IMR-90 (cell line): ENCODE measurements around the gene QSER1. TPM values are rescaled to one million over a fixed set of nuclear protein-coding genes. Genes with fewer than 3 reads are reported as not detected.

Source experiments
- ATAC-seq: fragments of 200-7000 bp; cut with Tn5 transposase; 2 replicates; pipeline ENCODE4 v1.9.1; 2020; ENCODE audit warnings: low read depth, mild to moderate bottlenecking, moderate library complexity
- BruUV-seq: library from RNA; stranded (reverse); fragments of 400-500 nt; replicated peaks from 2 replicates; lab custom pipeline; 2021; lab: Mats Ljungman, UMichigan
- CTCF ChIA-PET: fragments of 300-600 bp; formaldehyde crosslinking; extraction: SDS; loops from one replicate; lab custom pipeline; 2021; ENCODE audit warnings: antibody characterized with exemption; lab: Yijun Ruan, JAX
- POLR2A ChIA-PET: fragments of 300-600 bp; sonication (Branson Sonifier 250); formaldehyde crosslinking; loops from one replicate; lab custom pipeline; 2022; ENCODE audit warnings: antibody characterized with exemption; ENCODE audit not compliant: unreplicated experiment; lab: Charles Lee
- DNase-seq: peaks from one replicate; pipeline ENCODE4 v3.0.0; 2013
- H2AFZ ChIP-seq: replicated peaks from 2 replicates; pipeline ENCODE3; 2013; ENCODE audit warnings: low read length, mild to moderate bottlenecking; ENCODE audit not compliant: poor library complexity
- H2AK5ac ChIP-seq: 2 replicates; pipeline ENCODE4 v1.6.1; 2013; ENCODE audit warnings: low read depth, low read length, inconsistent platforms
- H2AK9ac ChIP-seq: replicated peaks from 2 replicates; pipeline ENCODE3; 2013; ENCODE audit warnings: mild to moderate bottlenecking, low read depth, low read length, moderate library complexity; ENCODE audit not compliant: poor library complexity
- H2BK120ac ChIP-seq: 2 replicates; pipeline ENCODE4 v1.6.1; 2013; ENCODE audit warnings: low read depth, low read length, inconsistent platforms
- H2BK15ac ChIP-seq: 3 replicates; pipeline ENCODE4 v1.6.1; 2013; ENCODE audit warnings: low read depth, low read length, inconsistent platforms
- H2BK20ac ChIP-seq: 2 replicates; pipeline ENCODE4 v1.6.1; 2013; ENCODE audit warnings: low read depth, mild to moderate bottlenecking, inconsistent platforms, low read length, moderate library complexity
- H2BK5ac ChIP-seq: 2 replicates; pipeline ENCODE4 v1.6.1; 2013; ENCODE audit warnings: mild to moderate bottlenecking, low read depth, low read length, inconsistent platforms; ENCODE audit not compliant: poor library complexity, severe bottlenecking
- H3K14ac ChIP-seq: replicated peaks from 2 replicates; pipeline ENCODE4 v1.6.1; 2013; ENCODE audit warnings: low read depth, low read length, inconsistent platforms
- H3K18ac ChIP-seq: 2 replicates; pipeline ENCODE4 v1.6.1; 2013; ENCODE audit warnings: low read depth, low read length, control low read depth
- H3K23ac ChIP-seq: 2 replicates; pipeline ENCODE4 v1.6.1; 2013; ENCODE audit warnings: low read depth, low read length, inconsistent platforms
- H3K27ac ChIP-seq: 2 replicates; pipeline ENCODE4 v1.5.1; 2013; ENCODE audit warnings: mild to moderate bottlenecking, control low read depth, low read length; ENCODE audit not compliant: insufficient read depth
- H3K27me3 ChIP-seq: 2 replicates; pipeline ENCODE4 v1.6.1; 2013; ENCODE audit warnings: low read length; ENCODE audit not compliant: control insufficient read depth, insufficient read depth
- H3K36me3 ChIP-seq: 2 replicates; pipeline ENCODE4 v1.6.1; 2013; ENCODE audit warnings: low read length, mixed read lengths; ENCODE audit not compliant: control insufficient read depth, insufficient read depth
- H3K4ac ChIP-seq: 2 replicates; pipeline ENCODE4 v1.6.1; 2013; ENCODE audit warnings: low read depth, low read length, inconsistent platforms
- H3K4me1 ChIP-seq: 2 replicates; pipeline ENCODE4 v1.6.1; 2013; ENCODE audit warnings: low read length, mixed read lengths; ENCODE audit not compliant: control insufficient read depth, insufficient read depth
- H3K4me2 ChIP-seq: 2 replicates; pipeline ENCODE4 v1.6.1; 2013; ENCODE audit warnings: low read depth, mild to moderate bottlenecking, control low read depth, low read length, moderate library complexity
- H3K4me3 ChIP-seq: 2 replicates; pipeline ENCODE4 v1.5.1; 2013; ENCODE audit warnings: low read depth, mild to moderate bottlenecking, control low read depth, low read length, moderate library complexity; ENCODE audit not compliant: insufficient read depth
- H3K56ac ChIP-seq: 2 replicates; pipeline ENCODE4 v1.6.1; 2013; ENCODE audit warnings: low read length, inconsistent platforms; ENCODE audit not compliant: insufficient read depth; ENCODE audit errors: extremely low read depth
- H3K79me1 ChIP-seq, 2 experiments: 2 replicates each; pipeline ENCODE4 v1.6.1; 2013; ENCODE audit warnings: low read length in 2 of 2, inconsistent platforms in 1 of 2, low read depth in 1 of 2
- H3K9ac ChIP-seq: 2 replicates; pipeline ENCODE4 v1.6.1; 2013; ENCODE audit warnings: low read depth, low read length, control low read depth
- H3K9me1 ChIP-seq: 2 replicates; pipeline ENCODE4 v1.6.1; 2013; ENCODE audit warnings: low read length, inconsistent platforms; ENCODE audit not compliant: insufficient read depth
- H3K9me3 ChIP-seq: 2 replicates; pipeline ENCODE4 v1.6.1; 2013; ENCODE audit warnings: low read length; ENCODE audit not compliant: control insufficient read depth, insufficient read depth
- H4K20me1 ChIP-seq: 2 replicates; pipeline ENCODE4 v1.6.1; 2013; ENCODE audit warnings: low read length, inconsistent platforms; ENCODE audit not compliant: insufficient read depth
- H4K5ac ChIP-seq: 2 replicates; pipeline ENCODE4 v1.6.1; 2013; ENCODE audit warnings: mild to moderate bottlenecking, low read depth, low read length, control low read depth
- H4K8ac ChIP-seq, 2 experiments: 2 replicates each; pipeline ENCODE4 v1.6.1; 2013; ENCODE audit warnings: low read depth in 2 of 2, low read length in 2 of 2, control low read depth in 1 of 2, inconsistent platforms in 1 of 2
- H4K91ac ChIP-seq: 2 replicates; pipeline ENCODE4 v1.6.1; 2013; ENCODE audit warnings: low read depth, low read length, inconsistent platforms; ENCODE audit not compliant: insufficient read depth
- CEBPB ChIP-seq: IDR thresholded peaks from 2 replicates; pipeline ENCODE4 v1.6.1; 2012; ENCODE audit warnings: low read depth, low read length, improper control_type of control experiment
- MAZ ChIP-seq: IDR thresholded peaks from 2 replicates; pipeline ENCODE4 v1.6.1; 2012; ENCODE audit warnings: low read depth, mild to moderate bottlenecking, low read length, improper control_type of control experiment, moderate library complexity, borderline replicate concordance
- NFE2L2 ChIP-seq: fragments of 150-350 bp; IDR thresholded peaks from 2 replicates; pipeline ENCODE4 v1.6.1; 2016; ENCODE audit warnings: low read depth, mild to moderate bottlenecking, low read length
- RCOR1 ChIP-seq: IDR thresholded peaks from 2 replicates; pipeline ENCODE4 v1.6.1; 2012; ENCODE audit warnings: mild to moderate bottlenecking, low read length, improper control_type of control experiment; ENCODE audit not compliant: insufficient replicate concordance
- RFX5 ChIP-seq: IDR thresholded peaks from 2 replicates; pipeline ENCODE4 v1.8.0; 2012; ENCODE audit warnings: low read depth, mild to moderate bottlenecking, low read length, moderate library complexity
- USF2 ChIP-seq: fragments of 150-350 bp; IDR thresholded peaks from 2 replicates; pipeline ENCODE4 v1.6.1; 2017; ENCODE audit warnings: mild to moderate bottlenecking, antibody characterized with exemption, low read length, low read depth
- WGBS, 2 experiments: methylation state at CpG; one replicate each; pipeline versions ENCODE4 v1.1.5 to v1.1.7; 2013; ENCODE audit warnings: missing lambda C conversion rate in 2 of 2; ENCODE audit not compliant: insufficient read length in 1 of 2; ENCODE audit errors: extremely low coverage in 2 of 2; 5-methylcytosine and 5-hydroxymethylcytosine counted together
- dilution Hi-C: fragments of 300-500 bp; cut with HindIII; formaldehyde crosslinking; loops from one replicate; pipeline ENCODE4 v1.14.3; 2018; ENCODE audit warnings: low sequenced_read_pairs; ENCODE audit not compliant: unreplicated experiment
- in situ Hi-C: fragments of 300-500 bp; cut with MboI; formaldehyde crosslinking; loops from 3 replicates; pipeline ENCODE4 v1.14.3; 2019; ENCODE audit warnings: low sequenced_read_pairs, inconsistent platforms, mixed read lengths
- intact Hi-C: fragments of 100-400 bp; cut with micrococcal nuclease; formaldehyde crosslinking; loops from 2 replicates; pipeline ENCODE4 v1.10.0; 2022
- polyA plus RNA-seq, 3 experiments: library from polyadenylated mRNA; depleted of rRNA; stranded (reverse); fragments of >200 nt; gene quantifications; 2 replicates each; pipeline ENCODE4 v1.2.3, GENCODE V29; 2012; ENCODE audit warnings: low replicate concordance in 1 of 3
- total RNA-seq: library from RNA; depleted of rRNA; stranded (reverse); fragments of >200 nt; gene quantifications from 2 replicates; pipeline ENCODE4 v1.2.3, GENCODE V29; 2012
- TF ChIP-seq, protein P1 (sequence below): conservative IDR thresholded peaks from 2 replicates; pipeline ENCODE4 v1.5.1; 2012; ENCODE audit warnings: mild to moderate bottlenecking, low read depth, low read length, improper control_type of control experiment

QSER1 gene
- total and polyA plus RNA-seq, 2 of the 4 experiments (the other 2 are of a cell fraction): 5.9 to 15.6 TPM

DNA sequence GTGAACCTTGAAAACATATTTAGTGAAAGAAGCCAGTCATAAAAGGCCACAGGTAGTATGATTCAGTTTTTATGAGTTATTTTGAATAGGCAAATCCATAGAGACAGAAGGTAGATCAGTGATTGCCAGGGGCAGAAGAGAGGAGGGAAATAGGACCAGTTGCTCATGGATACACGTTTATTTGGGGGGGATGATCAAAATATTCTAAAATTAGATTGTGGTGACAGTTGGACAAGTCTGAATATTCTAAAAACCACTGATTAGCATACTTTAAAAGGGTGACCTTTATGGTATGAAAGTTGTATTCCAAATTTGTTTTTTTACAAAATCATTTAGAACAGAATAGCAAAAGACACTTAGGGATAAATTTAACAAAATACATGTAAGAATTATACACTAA, 28.6 kb downstream of the QSER1 start:
- H3K4ac ChIP-seq: no peak overlapping the region
- no peak overlapping the region for H2AFZ ChIP-seq
- ChIA-PET POLR2A (no interaction called here), CTCF (no interaction called here)
- H4K20me1 ChIP-seq: peaks cover 7% of the 10 kb centered on the region; the same call in 1 of the 2 replicates
- no peaks in the 10 kb centered on the region for H3K4me1 ChIP-seq
- H3K79me1 ChIP-seq: peaks cover 34 to 52% of the 10 kb centered on the region in 2 experiments
- DNase-seq (no peak), ATAC-seq (no peak)
- H3K9me1 ChIP-seq: peaks cover 6% of the 10 kb centered on the region; the same call in 1 of the 2 replicates
- peaks cover 2% of the 10 kb centered on the region; the same call in 1 of the 2 replicates for H3K36me3 ChIP-seq
- no peak overlapping the region for H4K5ac ChIP-seq
- no peak overlapping the region for H3K14ac ChIP-seq
- dilution Hi-C loops: no loop called here
- H3K4me3 ChIP-seq: no peak overlapping the region
- H3K56ac ChIP-seq: no peak overlapping the region
- H2BK120ac ChIP-seq: no peak overlapping the region
- H3K18ac ChIP-seq: no peak overlapping the region
- no peak overlapping the region for H2BK15ac ChIP-seq
- no peak overlapping the region for H3K23ac ChIP-seq
- no peak overlapping the region for H2AK9ac ChIP-seq
- H4K91ac ChIP-seq: no peak overlapping the region
- no TSS peak for BruUV-seq
- TF ChIP-seq, protein P1, sequence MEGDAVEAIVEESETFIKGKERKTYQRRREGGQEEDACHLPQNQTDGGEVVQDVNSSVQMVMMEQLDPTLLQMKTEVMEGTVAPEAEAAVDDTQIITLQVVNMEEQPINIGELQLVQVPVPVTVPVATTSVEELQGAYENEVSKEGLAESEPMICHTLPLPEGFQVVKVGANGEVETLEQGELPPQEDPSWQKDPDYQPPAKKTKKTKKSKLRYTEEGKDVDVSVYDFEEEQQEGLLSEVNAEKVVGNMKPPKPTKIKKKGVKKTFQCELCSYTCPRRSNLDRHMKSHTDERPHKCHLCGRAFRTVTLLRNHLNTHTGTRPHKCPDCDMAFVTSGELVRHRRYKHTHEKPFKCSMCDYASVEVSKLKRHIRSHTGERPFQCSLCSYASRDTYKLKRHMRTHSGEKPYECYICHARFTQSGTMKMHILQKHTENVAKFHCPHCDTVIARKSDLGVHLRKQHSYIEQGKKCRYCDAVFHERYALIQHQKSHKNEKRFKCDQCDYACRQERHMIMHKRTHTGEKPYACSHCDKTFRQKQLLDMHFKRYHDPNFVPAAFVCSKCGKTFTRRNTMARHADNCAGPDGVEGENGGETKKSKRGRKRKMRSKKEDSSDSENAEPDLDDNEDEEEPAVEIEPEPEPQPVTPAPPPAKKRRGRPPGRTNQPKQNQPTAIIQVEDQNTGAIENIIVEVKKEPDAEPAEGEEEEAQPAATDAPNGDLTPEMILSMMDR: no peak
- TF ChIP-seq RCOR1: no peak
- no peak for TF ChIP-seq NFE2L2
- no peak for TF ChIP-seq USF2
- no peak for TF ChIP-seq RFX5
- TF ChIP-seq MAZ: no peak
- TF ChIP-seq CEBPB: no peak
- no peaks in the 10 kb centered on the region for H3K27me3 ChIP-seq
- H2AK5ac ChIP-seq: no peak overlapping the region
- no peak overlapping the region for H3K9ac ChIP-seq
- in situ Hi-C loops: loop anchor here (10.0 kb wide), 1 partner anchor 56 kb away; no protein-coding TSS in a partner anchor
- no peak overlapping the region for H3K27ac ChIP-seq
- intact Hi-C loops: no loop called here
- H3K4me2 ChIP-seq: no peak overlapping the region
- H4K8ac ChIP-seq: no peak overlapping the region
- H2BK20ac ChIP-seq: no peak overlapping the region
- H3K9me3 ChIP-seq: no peaks in the 10 kb centered on the region
- WGBS, 2 experiments: no CpG with 5 or more reads among the region's 1 CpG
- H2BK5ac ChIP-seq: no peak overlapping the region
